AG10803 (cell line): ENCODE measurements around the gene ENOSF1.

Experiments
- DNase-seq: peaks from one replicate; pipeline ENCODE4 v3.0.0; 2010; ENCODE audit warnings: low read depth
- H3K4me3 ChIP-seq: 2 replicates; pipeline ENCODE4 v1.5.1; 2011; ENCODE audit warnings: mild to moderate bottlenecking, low read length, control low read depth
- CTCF ChIP-seq: conservative IDR thresholded peaks from 2 replicates; pipeline ENCODE4 v1.5.1; 2011; ENCODE audit warnings: mild to moderate bottlenecking, low read length, control low read depth, inconsistent platforms

ENOSF1 gene

DNA sequence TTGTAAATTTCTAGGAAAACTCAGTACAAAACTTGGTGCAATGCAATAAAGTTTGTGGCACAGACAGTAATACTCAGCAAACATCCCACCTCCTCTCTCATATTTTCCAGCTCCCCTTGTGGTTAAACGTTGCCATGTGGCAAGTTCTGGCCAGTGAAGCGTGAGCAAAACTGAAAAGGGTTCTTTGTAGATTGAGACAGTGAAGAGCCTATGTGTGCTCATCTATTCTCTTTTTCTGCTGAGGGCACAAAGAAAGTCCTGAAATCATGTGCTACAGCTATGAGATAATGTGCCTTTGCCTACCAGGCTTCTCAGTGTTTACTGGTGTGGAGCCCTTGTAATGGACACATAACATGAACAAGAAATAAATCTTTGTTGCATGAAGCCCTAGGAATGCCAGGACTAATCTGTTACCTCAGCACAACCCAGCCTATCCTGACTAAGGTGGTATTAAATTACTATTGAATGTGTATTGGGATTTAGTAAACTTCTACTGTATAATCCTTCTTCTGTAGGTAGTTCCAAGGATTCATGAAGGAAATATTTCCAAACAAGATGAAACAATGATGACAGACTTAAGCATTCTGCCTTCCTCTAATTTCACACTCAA is 67.9 kb downstream of the ENOSF1 start:
- no peak overlapping the region for H3K4me3 ChIP-seq
- no peak for TF ChIP-seq CTCF
- DNase-seq: no peak

DNA sequence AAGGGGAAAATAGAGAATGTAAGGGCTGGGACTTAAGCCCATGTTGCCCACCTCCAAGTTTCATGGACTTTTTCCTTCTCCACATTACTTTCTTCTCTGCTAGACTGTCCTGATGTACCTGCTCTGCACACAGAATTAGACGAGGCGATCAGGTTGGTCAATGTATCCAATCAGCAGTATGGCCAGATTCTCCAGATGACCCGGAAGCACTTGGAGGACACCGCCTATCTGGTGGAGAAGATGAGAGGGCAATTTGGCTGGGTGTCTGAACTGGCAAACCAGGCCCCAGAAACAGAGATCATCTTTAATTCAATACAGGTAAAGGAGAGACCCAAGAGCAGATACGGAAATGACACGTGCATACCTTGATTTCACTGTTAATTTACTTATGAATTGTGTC is 71.2 kb downstream of the ENOSF1 start:
- no peak for DNase-seq

DNA sequence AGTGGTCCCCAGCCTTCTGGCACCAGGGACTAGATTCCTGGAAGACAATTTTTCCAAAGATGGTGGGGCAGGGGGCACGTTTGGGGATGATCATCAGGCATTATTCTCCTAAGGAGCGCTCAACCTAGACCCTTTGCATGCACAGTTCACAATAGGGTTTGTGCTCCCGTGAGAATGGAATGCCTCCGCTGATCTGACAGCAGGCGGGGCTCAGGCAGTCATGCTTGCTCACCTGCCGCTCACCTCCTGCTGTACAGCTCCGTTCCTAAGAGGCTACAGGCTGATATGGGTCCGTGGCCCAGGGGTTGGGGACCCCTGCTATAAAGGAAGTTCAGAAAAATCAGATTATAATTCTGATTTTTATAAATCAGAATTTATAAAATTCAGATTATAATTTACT is 77.3 kb downstream of the ENOSF1 start:
- TF ChIP-seq CTCF: no peak
- H3K4me3 ChIP-seq: no peak overlapping the region

More for the DNA sequence above, 71.2 kb downstream of the ENOSF1 start:
- TF ChIP-seq CTCF: no peak
- H3K4me3 ChIP-seq: no peak overlapping the region

DNA sequence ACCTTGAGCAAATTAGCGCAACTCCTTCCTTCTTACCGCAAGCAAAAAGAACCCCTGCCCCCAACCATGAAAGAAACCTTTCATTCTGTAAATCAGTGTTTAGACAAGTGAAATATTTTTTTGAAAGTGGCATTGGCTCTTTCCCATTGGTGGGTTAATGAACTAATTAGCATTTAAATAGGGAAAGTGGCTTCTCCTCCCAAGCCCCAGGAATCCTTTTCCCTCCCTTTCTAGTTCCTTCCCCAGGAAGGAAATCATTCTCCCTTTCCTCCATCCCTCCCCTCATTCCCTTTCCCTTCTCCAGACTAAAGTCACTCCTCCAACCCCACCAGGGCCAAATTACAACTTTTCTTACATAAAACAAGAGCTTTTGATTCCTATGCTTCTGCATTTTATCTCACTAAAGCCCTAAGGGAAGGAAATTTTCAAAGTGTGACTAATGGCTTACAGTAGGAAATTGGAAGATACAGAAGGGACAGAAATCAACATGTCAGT is 77.8 kb downstream of the ENOSF1 start:
- DNase-seq: no peak
- H3K4me3 ChIP-seq: no peak overlapping the region
- TF ChIP-seq CTCF: no peak

More for the DNA sequence above, 77.3 kb downstream of the ENOSF1 start:
- DNase-seq: no peak

- H3K4me3 ChIP-seq: no peak overlapping the region
- TF ChIP-seq CTCF: no peak
- no peak for DNase-seq
Measured at GRCh38 chr18:631560-631959, 80.9 kb downstream of the ENOSF1 start.

DNA sequence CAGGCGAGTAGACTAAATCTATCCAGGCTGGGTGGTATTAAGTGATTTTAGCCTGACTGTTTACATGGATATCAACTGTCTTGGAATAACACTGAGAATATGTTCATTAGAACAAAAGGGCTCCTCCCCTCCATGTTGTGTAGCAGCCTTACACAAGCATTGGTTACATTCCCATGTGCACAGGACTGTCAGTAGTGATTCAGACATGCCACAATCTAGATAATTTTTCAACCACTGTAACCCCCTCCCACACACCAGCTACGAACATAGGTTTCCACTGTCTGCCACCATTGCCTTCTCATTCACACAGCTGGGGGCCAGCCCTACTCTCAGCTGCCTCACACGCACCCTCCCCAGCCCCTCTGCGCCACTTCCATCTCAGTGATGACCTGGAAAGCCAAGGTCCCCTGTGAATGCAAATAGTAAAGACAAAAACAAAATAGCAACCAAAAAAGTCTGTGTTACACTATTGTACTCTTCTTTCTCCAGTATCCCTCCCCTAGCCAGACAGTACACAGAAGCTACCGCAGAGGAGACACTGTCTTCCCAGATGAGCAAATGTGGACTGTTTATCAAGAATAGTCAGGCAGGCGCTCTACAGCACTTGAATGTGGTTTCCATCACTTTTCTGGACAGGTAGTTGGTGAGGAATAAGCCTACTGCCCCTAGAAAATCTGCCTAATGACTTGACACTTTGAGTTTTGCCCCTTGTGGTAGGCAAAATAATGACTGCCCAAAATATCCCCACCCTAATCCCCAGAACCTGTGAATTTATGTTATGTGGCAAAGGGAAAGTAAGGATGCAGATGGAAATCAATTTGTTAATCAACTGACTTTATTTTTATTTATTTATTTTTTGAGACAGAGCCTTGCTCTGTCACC is 82.9 kb downstream of the ENOSF1 start:
- H3K4me3 ChIP-seq: no peak overlapping the region
- DNase-seq: no peak
- TF ChIP-seq CTCF: peak; percentile 0; the same call in 1 of the 2 replicates
